ENCODE results near the gene DCAF17.

The DCAF17 gene

DNA sequence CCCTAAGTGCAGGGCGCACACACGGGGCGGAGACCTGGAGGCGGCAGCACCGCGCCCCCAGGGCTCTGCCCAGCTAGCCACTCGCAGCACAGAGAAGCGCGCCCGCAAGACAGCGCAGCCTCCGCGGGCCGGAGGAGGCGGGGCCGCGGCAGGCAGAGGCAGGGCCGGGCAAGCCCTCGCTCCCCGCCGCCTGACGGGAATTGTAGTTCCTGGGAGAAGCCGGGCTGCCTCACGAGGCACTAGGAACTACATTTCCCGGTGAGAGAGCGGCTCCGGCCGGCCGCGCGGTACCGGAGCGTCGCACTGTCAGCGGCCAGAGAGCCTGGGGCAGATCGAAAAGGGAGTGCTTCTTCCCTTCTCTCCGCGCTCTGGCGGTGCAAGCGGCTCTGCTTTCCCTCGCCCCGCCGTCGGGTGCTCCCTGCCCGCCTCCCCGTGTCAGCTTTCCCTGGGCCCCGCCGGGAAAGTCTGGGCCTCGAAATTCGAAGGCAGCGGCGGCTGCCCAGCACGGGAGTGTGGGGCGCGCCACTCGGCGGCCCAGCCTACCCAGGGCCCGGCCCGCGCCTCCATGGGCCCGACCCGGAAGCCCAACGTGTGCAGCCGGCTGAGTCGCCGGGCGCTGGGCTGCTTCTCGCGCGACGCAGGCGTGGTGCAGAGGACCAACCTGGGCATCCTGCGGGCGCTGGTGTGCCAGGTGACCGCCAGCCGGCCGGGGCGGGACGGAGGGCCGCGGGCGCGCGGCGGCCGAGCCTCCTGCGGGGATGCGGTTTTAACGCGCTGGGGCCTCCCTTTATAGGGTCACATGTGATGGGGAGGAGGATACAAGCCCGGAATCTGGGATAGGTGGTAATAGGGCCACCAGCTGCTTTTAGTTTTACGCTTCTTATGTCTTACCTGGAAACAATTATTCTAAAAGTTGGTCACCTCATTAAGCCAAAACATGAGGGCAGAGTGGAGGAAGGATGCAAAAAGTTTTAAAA, at the start of gene DCAF17 (continued):
- 0 out of 2 replicates have a peak, but pooled peaks have one; percentile 74 for TF ChIP-seq ZNF610 (tag by site-specific recombination; IDR thresholded peaks at IDR 0.05; ENCODE audit: borderline replicate concordance)
- TF ChIP-seq ZBTB21 (tag by site-specific recombination; IDR thresholded peaks at IDR 0.05), result no peak
- TF ChIP-seq ZNF175 (tag by site-specific recombination; IDR thresholded peaks at IDR 0.05), result no peak
- TF ChIP-seq, protein P1, sequence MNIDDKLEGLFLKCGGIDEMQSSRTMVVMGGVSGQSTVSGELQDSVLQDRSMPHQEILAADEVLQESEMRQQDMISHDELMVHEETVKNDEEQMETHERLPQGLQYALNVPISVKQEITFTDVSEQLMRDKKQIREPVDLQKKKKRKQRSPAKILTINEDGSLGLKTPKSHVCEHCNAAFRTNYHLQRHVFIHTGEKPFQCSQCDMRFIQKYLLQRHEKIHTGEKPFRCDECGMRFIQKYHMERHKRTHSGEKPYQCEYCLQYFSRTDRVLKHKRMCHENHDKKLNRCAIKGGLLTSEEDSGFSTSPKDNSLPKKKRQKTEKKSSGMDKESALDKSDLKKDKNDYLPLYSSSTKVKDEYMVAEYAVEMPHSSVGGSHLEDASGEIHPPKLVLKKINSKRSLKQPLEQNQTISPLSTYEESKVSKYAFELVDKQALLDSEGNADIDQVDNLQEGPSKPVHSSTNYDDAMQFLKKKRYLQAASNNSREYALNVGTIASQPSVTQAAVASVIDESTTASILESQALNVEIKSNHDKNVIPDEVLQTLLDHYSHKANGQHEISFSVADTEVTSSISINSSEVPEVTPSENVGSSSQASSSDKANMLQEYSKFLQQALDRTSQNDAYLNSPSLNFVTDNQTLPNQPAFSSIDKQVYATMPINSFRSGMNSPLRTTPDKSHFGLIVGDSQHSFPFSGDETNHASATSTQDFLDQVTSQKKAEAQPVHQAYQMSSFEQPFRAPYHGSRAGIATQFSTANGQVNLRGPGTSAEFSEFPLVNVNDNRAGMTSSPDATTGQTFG (tag by site-specific recombination; IDR thresholded peaks at IDR 0.05; ENCODE audit: borderline replicate concordance), result no peak
- TF ChIP-seq ZNF292 (tag by site-specific recombination; IDR thresholded peaks at IDR 0.05; ENCODE audit: borderline replicate concordance, low read depth), result no peak
- no peak for TF ChIP-seq ZNF621 (tag by site-specific recombination; IDR thresholded peaks at IDR 0.05)
- no peak for TF ChIP-seq ZNF626 (tag by site-specific recombination; IDR thresholded peaks at IDR 0.05)
- peak; percentile 24; the same call in 1 of the 2 replicates for TF ChIP-seq ZNF24 (tag by site-specific recombination; IDR thresholded peaks at IDR 0.05)
- TF ChIP-seq, protein P2, sequence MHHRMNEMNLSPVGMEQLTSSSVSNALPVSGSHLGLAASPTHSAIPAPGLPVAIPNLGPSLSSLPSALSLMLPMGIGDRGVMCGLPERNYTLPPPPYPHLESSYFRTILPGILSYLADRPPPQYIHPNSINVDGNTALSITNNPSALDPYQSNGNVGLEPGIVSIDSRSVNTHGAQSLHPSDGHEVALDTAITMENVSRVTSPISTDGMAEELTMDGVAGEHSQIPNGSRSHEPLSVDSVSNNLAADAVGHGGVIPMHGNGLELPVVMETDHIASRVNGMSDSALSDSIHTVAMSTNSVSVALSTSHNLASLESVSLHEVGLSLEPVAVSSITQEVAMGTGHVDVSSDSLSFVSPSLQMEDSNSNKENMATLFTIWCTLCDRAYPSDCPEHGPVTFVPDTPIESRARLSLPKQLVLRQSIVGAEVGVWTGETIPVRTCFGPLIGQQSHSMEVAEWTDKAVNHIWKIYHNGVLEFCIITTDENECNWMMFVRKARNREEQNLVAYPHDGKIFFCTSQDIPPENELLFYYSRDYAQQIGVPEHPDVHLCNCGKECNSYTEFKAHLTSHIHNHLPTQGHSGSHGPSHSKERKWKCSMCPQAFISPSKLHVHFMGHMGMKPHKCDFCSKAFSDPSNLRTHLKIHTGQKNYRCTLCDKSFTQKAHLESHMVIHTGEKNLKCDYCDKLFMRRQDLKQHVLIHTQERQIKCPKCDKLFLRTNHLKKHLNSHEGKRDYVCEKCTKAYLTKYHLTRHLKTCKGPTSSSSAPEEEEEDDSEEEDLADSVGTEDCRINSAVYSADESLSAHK (tag by site-specific recombination; IDR thresholded peaks at IDR 0.05), result no peak
- TF ChIP-seq TRIM28 (IDR thresholded peaks at IDR 0.05; ENCODE audit: borderline replicate concordance, low read length), result peak; percentile 67; the same call in 1 of the 2 replicates
- TF ChIP-seq ZNF324 (tag by site-specific recombination; IDR thresholded peaks at IDR 0.05), result 0 out of 2 replicates have a peak, but pooled peaks have one; percentile 43
- 0 out of 2 replicates have a peak, but pooled peaks have one; percentile 40 for TF ChIP-seq ZNF146 (tag by site-specific recombination; IDR thresholded peaks at IDR 0.05)
- TF ChIP-seq, protein P3, sequence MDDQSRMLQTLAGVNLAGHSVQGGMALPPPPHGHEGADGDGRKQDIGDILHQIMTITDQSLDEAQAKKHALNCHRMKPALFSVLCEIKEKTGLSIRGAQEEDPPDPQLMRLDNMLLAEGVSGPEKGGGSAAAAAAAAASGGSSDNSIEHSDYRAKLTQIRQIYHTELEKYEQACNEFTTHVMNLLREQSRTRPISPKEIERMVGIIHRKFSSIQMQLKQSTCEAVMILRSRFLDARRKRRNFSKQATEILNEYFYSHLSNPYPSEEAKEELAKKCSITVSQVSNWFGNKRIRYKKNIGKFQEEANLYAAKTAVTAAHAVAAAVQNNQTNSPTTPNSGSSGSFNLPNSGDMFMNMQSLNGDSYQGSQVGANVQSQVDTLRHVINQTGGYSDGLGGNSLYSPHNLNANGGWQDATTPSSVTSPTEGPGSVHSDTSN (CRISPR knock-in tag; IDR thresholded peaks at IDR 0.05), result peak; percentile 54; the same call in 1 of the 2 replicates
- no peak for TF ChIP-seq ZNF366 (tag by site-specific recombination; conservative IDR thresholded peaks at IDR 0.05)
- peak; percentile 32; the same call in 1 of the 2 replicates for TF ChIP-seq REPIN1 (tag by site-specific recombination; IDR thresholded peaks at IDR 0.05; ENCODE audit: low read depth)
- TF ChIP-seq, protein P4, sequence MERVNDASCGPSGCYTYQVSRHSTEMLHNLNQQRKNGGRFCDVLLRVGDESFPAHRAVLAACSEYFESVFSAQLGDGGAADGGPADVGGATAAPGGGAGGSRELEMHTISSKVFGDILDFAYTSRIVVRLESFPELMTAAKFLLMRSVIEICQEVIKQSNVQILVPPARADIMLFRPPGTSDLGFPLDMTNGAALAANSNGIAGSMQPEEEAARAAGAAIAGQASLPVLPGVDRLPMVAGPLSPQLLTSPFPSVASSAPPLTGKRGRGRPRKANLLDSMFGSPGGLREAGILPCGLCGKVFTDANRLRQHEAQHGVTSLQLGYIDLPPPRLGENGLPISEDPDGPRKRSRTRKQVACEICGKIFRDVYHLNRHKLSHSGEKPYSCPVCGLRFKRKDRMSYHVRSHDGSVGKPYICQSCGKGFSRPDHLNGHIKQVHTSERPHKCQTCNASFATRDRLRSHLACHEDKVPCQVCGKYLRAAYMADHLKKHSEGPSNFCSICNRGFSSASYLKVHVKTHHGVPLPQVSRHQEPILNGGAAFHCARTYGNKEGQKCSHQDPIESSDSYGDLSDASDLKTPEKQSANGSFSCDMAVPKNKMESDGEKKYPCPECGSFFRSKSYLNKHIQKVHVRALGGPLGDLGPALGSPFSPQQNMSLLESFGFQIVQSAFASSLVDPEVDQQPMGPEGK (tag by site-specific recombination; IDR thresholded peaks at IDR 0.05), result 0 out of 2 replicates have a peak, but pooled peaks have one; percentile 86
- TF ChIP-seq ZEB2 (tag by site-specific recombination; IDR thresholded peaks at IDR 0.05), result peak; percentile 69; the same call in 1 of the 2 replicates
- peak; percentile 71; the same call in 1 of the 2 replicates for TF ChIP-seq ZNF777 (tag by site-specific recombination; IDR thresholded peaks at IDR 0.05; ENCODE audit: borderline replicate concordance)
- no peak for TF ChIP-seq ZNF560 (tag by site-specific recombination; IDR thresholded peaks at IDR 0.05; ENCODE audit: borderline replicate concordance)
- TF ChIP-seq KLF17 (tag by site-specific recombination; IDR thresholded peaks at IDR 0.05), result peak; percentile 53; the same call in 1 of the 2 replicates
- TF ChIP-seq ZNF335 (tag by site-specific recombination; conservative IDR thresholded peaks at IDR 0.05), result peak; percentile 95
- TF ChIP-seq ZNF843 (tag by site-specific recombination; IDR thresholded peaks at IDR 0.05), result 0 out of 2 replicates have a peak, but pooled peaks have one; percentile 12
- TF ChIP-seq, protein P5, sequence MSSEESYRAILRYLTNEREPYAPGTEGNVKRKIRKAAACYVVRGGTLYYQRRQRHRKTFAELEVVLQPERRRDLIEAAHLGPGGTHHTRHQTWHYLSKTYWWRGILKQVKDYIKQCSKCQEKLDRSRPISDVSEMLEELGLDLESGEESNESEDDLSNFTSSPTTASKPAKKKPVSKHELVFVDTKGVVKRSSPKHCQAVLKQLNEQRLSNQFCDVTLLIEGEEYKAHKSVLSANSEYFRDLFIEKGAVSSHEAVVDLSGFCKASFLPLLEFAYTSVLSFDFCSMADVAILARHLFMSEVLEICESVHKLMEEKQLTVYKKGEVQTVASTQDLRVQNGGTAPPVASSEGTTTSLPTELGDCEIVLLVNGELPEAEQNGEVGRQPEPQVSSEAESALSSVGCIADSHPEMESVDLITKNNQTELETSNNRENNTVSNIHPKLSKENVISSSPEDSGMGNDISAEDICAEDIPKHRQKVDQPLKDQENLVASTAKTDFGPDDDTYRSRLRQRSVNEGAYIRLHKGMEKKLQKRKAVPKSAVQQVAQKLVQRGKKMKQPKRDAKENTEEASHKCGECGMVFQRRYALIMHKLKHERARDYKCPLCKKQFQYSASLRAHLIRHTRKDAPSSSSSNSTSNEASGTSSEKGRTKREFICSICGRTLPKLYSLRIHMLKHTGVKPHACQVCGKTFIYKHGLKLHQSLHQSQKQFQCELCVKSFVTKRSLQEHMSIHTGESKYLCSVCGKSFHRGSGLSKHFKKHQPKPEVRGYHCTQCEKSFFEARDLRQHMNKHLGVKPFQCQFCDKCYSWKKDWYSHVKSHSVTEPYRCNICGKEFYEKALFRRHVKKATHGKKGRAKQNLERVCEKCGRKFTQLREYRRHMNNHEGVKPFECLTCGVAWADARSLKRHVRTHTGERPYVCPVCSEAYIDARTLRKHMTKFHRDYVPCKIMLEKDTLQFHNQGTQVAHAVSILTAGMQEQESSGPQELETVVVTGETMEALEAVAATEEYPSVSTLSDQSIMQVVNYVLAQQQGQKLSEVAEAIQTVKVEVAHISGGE (tag by site-specific recombination; conservative IDR thresholded peaks at IDR 0.05; ENCODE audit: low read depth), result peak; percentile 86
- peak; percentile 82 for TF ChIP-seq KLF10 (tag by site-specific recombination; IDR thresholded peaks at IDR 0.05)

Measured in HEK293 (cell line).